ENCODE results near the gene SMLR1. TPM values are rescaled to one million over a fixed set of nuclear protein-coding genes. Genes with fewer than 3 reads are reported as not detected.
"Not testable (repeated sequence)": the region's sequence is repeated elsewhere in the genome, so short reads cannot be mapped to it uniquely, and the experiment has no call there.

SMLR1 gene
- total and polyA plus RNA-seq, 2 donors, result not detected

- H3K4me1 ChIP-seq (ENCODE audit: insufficient read depth); H3K27ac ChIP-seq (ENCODE audit: low read depth); DNase-seq (ENCODE audit: extremely low spot score); H3K4me3 ChIP-seq (ENCODE audit: low read depth, low read length); H3K36me3 ChIP-seq (ENCODE audit: insufficient read depth): not testable (repeated sequence)
- 97% methylated on average over 36 of the region's 37 CpGs for WGBS
Measured at GRCh38 chr6:130801368-130801767, 25.8 kb upstream of the SMLR1 start.

- Histone ChIP-seq H3K27ac (ENCODE audit: low read depth) (no peak overlapping the region), H3K4me1 (ENCODE audit: insufficient read depth) (no peaks in the 10 kb centered on the region), H3K36me3 (ENCODE audit: insufficient read depth) (no peaks in the 10 kb centered on the region), H3K4me3 (ENCODE audit: low read depth, low read length) (no peak overlapping the region)
- 28% methylated on average over 9 of the region's 9 CpGs for WGBS
- no peak for DNase-seq (ENCODE audit: extremely low spot score)
Measured at GRCh38 chr6:130810307-130811030, 16.7 kb upstream of the SMLR1 start.

- Histone ChIP-seq H3K36me3 (ENCODE audit: insufficient read depth) (no peaks in the 10 kb centered on the region), H3K4me3 (ENCODE audit: low read depth, low read length) (no peak overlapping the region), H3K4me1 (ENCODE audit: insufficient read depth) (no peaks in the 10 kb centered on the region), H3K27ac (ENCODE audit: low read depth) (no peak overlapping the region)
- no peak for DNase-seq (ENCODE audit: extremely low spot score)
- 96% methylated on average over 5 of the region's 5 CpGs for WGBS
Measured at GRCh38 chr6:130811932-130812331, 15.3 kb upstream of the SMLR1 start.

GRCh38 chr6:130814506-130814905, 12.7 kb upstream of the SMLR1 start:
- Histone ChIP-seq H3K27ac (ENCODE audit: low read depth) (no peak overlapping the region), H3K36me3 (ENCODE audit: insufficient read depth) (no peaks in the 10 kb centered on the region), H3K4me1 (ENCODE audit: insufficient read depth) (no peaks in the 10 kb centered on the region), H3K4me3 (ENCODE audit: low read depth, low read length) (no peak overlapping the region)
- WGBS, result 95% methylated on average over 3 of the region's 3 CpGs
- DNase-seq (ENCODE audit: extremely low spot score), result no peak

- H3K4me1 ChIP-seq (ENCODE audit: insufficient read depth), result no peaks in the 10 kb centered on the region
- H3K36me3 ChIP-seq (ENCODE audit: insufficient read depth), result no peaks in the 10 kb centered on the region
- no peak overlapping the region for H3K4me3 ChIP-seq (ENCODE audit: low read depth, low read length)
- DNase-seq (ENCODE audit: extremely low spot score), result no peak
- no peak overlapping the region for H3K27ac ChIP-seq (ENCODE audit: low read depth)
- 79% methylated on average over 5 of the region's 5 CpGs for WGBS
Measured at GRCh38 chr6:130815200-130816071, 11.8 kb upstream of the SMLR1 start.

GRCh38 chr6:130822736-130823135, 4.5 kb upstream of the SMLR1 start:
- DNase-seq (ENCODE audit: extremely low spot score), result no peak
- 91% methylated on average over 1 of the region's 1 CpG for WGBS

GRCh38 chr6:130824978-130825694, 2.1 kb upstream of the SMLR1 start:
- WGBS, result 79% methylated on average over 5 of the region's 5 CpGs
- DNase-seq (ENCODE audit: extremely low spot score), result no peak

More at GRCh38 chr6:130822736-130823135, 4.5 kb upstream of the SMLR1 start:
- Histone ChIP-seq H3K4me1 (ENCODE audit: insufficient read depth) (no peaks in the 10 kb centered on the region), H3K4me3 (ENCODE audit: low read depth, low read length) (no peak overlapping the region), H3K36me3 (ENCODE audit: insufficient read depth) (no peaks in the 10 kb centered on the region), H3K27ac (ENCODE audit: low read depth) (no peak overlapping the region)

GRCh38 chr6:130825772-130826441, 1.3 kb upstream of the SMLR1 start:
- WGBS, result 87% methylated on average over 3 of the region's 3 CpGs
- no peaks in the 10 kb centered on the region for H3K36me3 ChIP-seq (ENCODE audit: insufficient read depth)
- no peaks in the 10 kb centered on the region for H3K4me1 ChIP-seq (ENCODE audit: insufficient read depth)
- H3K4me3 ChIP-seq (ENCODE audit: low read depth, low read length), result no peak overlapping the region
- DNase-seq (ENCODE audit: extremely low spot score), result no peak
- no peak overlapping the region for H3K27ac ChIP-seq (ENCODE audit: low read depth)

More at GRCh38 chr6:130824978-130825694, 2.1 kb upstream of the SMLR1 start:
- Histone ChIP-seq H3K36me3 (ENCODE audit: insufficient read depth) (no peaks in the 10 kb centered on the region), H3K4me1 (ENCODE audit: insufficient read depth) (no peaks in the 10 kb centered on the region), H3K27ac (ENCODE audit: low read depth) (no peak overlapping the region), H3K4me3 (ENCODE audit: low read depth, low read length) (no peak overlapping the region)

- H3K4me3 ChIP-seq (ENCODE audit: low read depth, low read length), result no peak overlapping the region
- H3K4me1 ChIP-seq (ENCODE audit: insufficient read depth), result no peaks in the 10 kb centered on the region
- DNase-seq (ENCODE audit: extremely low spot score), result no peak
- 88% methylated on average over 4 of the region's 4 CpGs for WGBS
- H3K36me3 ChIP-seq (ENCODE audit: insufficient read depth), result no peaks in the 10 kb centered on the region
- H3K27ac ChIP-seq (ENCODE audit: low read depth), result no peak overlapping the region
Measured at GRCh38 chr6:130826442-130827246, 562 bp upstream of the SMLR1 start.

GRCh38 chr6:130829333-130829910, 2.2 kb downstream of the SMLR1 start:
- DNase-seq (ENCODE audit: extremely low spot score), result no peak
- 72% methylated on average over 4 of the region's 4 CpGs for WGBS
- Histone ChIP-seq H3K27ac (ENCODE audit: low read depth) (no peak overlapping the region), H3K4me1 (ENCODE audit: insufficient read depth) (no peaks in the 10 kb centered on the region), H3K4me3 (ENCODE audit: low read depth, low read length) (no peak overlapping the region), H3K36me3 (ENCODE audit: insufficient read depth) (no peaks in the 10 kb centered on the region)

- 88% methylated on average over 5 of the region's 5 CpGs for WGBS
- H3K4me1 ChIP-seq (ENCODE audit: insufficient read depth), result no peaks in the 10 kb centered on the region
- no peaks in the 10 kb centered on the region for H3K36me3 ChIP-seq (ENCODE audit: insufficient read depth)
- H3K27ac ChIP-seq (ENCODE audit: low read depth), result no peak overlapping the region
- no peak overlapping the region for H3K4me3 ChIP-seq (ENCODE audit: low read depth, low read length)
- no peak for DNase-seq (ENCODE audit: extremely low spot score)
Measured at GRCh38 chr6:130831607-130832006, 4.4 kb downstream of the SMLR1 start.

GRCh38 chr6:130833569-130833968, 6.4 kb downstream of the SMLR1 start:
- no peaks in the 10 kb centered on the region for H3K36me3 ChIP-seq (ENCODE audit: insufficient read depth)
- no peaks in the 10 kb centered on the region for H3K4me1 ChIP-seq (ENCODE audit: insufficient read depth)
- 84% methylated on average over 1 of the region's 1 CpG for WGBS
- no peak overlapping the region for H3K27ac ChIP-seq (ENCODE audit: low read depth)
- DNase-seq (ENCODE audit: extremely low spot score), result no peak
- no peak overlapping the region for H3K4me3 ChIP-seq (ENCODE audit: low read depth, low read length)
